Heart left ventricle (tissue), 16 donors: ENCODE results near the gene NR3C1. TPM values are rescaled to one million over a fixed set of nuclear protein-coding genes. Genes with fewer than 3 reads are reported as not detected.
A peak's percentile ranks its signal among the peaks of the same experiment; 100 is the strongest.

Experiments used
- ATAC-seq, 4 donors: fragments of 200-7000 bp; cut with Tn5 transposase; one replicate each; pipeline ENCODE4 v1.9.1; 2020 to 2022; ENCODE audit warnings: moderate library complexity in 4 of 4, mild to moderate bottlenecking in 3 of 4, moderate number of reproducible peaks in 1 of 4
- DNase-seq, 5 donors: peaks; one replicate each; pipeline ENCODE4 v3.0.0-alpha.2; 2020
- H3K27ac ChIP-seq, 12 donors: fragments of 200-600 bp; sonication (generic) in 4 of 12; one replicate each; pipeline versions ENCODE4 v1.5.0 to v1.8.0; 2016 to 2022; ENCODE audit warnings: mild to moderate bottlenecking in 2 of 12
- H3K27me3 ChIP-seq, 9 donors: fragments of 200-600 bp; sonication (generic) in 2 of 9; one replicate each; pipeline versions ENCODE4 v1.5.1 to v1.8.0; 2016 to 2022; ENCODE audit warnings: mild to moderate bottlenecking in 3 of 9
- H3K36me3 ChIP-seq, 9 donors: fragments of 200-600 bp; sonication (generic) in 2 of 9; one replicate each; pipeline versions ENCODE4 v1.5.0 to v1.8.0; 2018 to 2022; ENCODE audit warnings: mild to moderate bottlenecking in 2 of 9
- H3K4me1 ChIP-seq, 12 donors: fragments of 200-600 bp; sonication (generic) in 4 of 12; one replicate each; pipeline versions ENCODE4 v1.5.0 to v1.8.0; 2016 to 2022; ENCODE audit warnings: mild to moderate bottlenecking in 3 of 12
- H3K4me3 ChIP-seq, 12 donors: fragments of 200-600 bp; sonication (generic) in 4 of 12; one replicate each; pipeline versions ENCODE4 v1.5.0 to v1.8.0; 2017 to 2022; ENCODE audit warnings: mild to moderate bottlenecking in 9 of 12, moderate library complexity in 4 of 12
- H3K9me3 ChIP-seq, 12 donors: fragments of 200-600 bp; sonication (generic) in 4 of 12; one replicate each; pipeline versions ENCODE4 v1.5.0 to v1.8.0; 2016 to 2022; ENCODE audit warnings: mild to moderate bottlenecking in 1 of 12
- POLR2A ChIP-seq, 2 donors: fragments of 450-650 bp; IDR thresholded peaks; one replicate each; pipeline ENCODE4 v1.6.1; 2017; ENCODE audit warnings: antibody characterized with exemption in 2 of 2, mild to moderate bottlenecking in 2 of 2, moderate library complexity in 2 of 2
- WGBS, 4 donors: extraction: QIAGEN DNeasy Blood & Tissue Kit in 2 of 4; methylation state at CpG; one replicate each; pipeline versions ENCODE4 v1.1.5 to v1.1.7; 2013 to 2018; 5-methylcytosine and 5-hydroxymethylcytosine counted together
- intact Hi-C, 10 donors: fragments of 100-400 bp; cut with DNase I; formaldehyde crosslinking; loops; one replicate each; pipeline versions ENCODE4 v1.11.1 to v1.14.2; 2022
- polyA plus RNA-seq, 2 donors: library from polyadenylated mRNA; stranded (reverse); fragments of 200-250 nt; gene quantifications; one replicate each; pipeline ENCODE4 v1.2.3, GENCODE V29; 2013
- total RNA-seq, 9 donors: library from RNA; depleted of rRNA in 2 of 9; stranded (reverse); fragments of >200 nt in 2 of 9; fragmentation: NEBNext Ultra II Directional in 3 of 9; extraction: Animal tissue kit (Norgen Biotek cat#: 25700) in 3 of 9; gene quantifications; one replicate each; pipeline versions ENCODE4 v1.1.0 to v1.2.4, GENCODE V29; 2016 to 2023
- TF ChIP-seq, protein P1 (sequence below), 12 donors: fragments of 200-600 bp; sonication (generic) in 4 of 12; IDR thresholded peaks; one replicate each; pipeline versions ENCODE4 v1.5.0 to v1.8.0; 2018 to 2022; ENCODE audit warnings: antibody characterized with exemption in 12 of 12, mild to moderate bottlenecking in 5 of 12
- donor health status: ischemic (EF 13 %, LVEDD 7.1; RV severe dilation, severe dysfunction).
- donor health status: healthy with polysubstance abuse.
- donor health status: DM: no; HTN: yes; CAD: no.
- donor health status: DM: no; HTN: no; CAD: no.
- donor health status: ischemic (EF 25% LVEDD 6.9; RV normal size, moderate dysfunction).
- donor health status: ischemic (EF 25% LVEDD 5.7; RV mildly dilated, moderate dysfunction).
- donor health status: healthy.
- donor health status: DM: yes; HTN: yes; CAD: no.
- donor health status: ischemic (EF 35%, LVEDD 5.7; RV mildly dilated, moderate dysfunction).
- donor health status: nonischemic (EF 11% LVEDD 7.7; RV severe dilation, severe dysfunction).
- donor health status: DM: yes; HTN: yes; CAD: no.
- donor health status: PGD.
- donor health status: ischemic (EF 29% LVEDD 5.4; RV normal size, mild dysfunction).
- donor health status: nonischemic (EF 23%, LVEDD 6.1; RV moderate dilation, normal function).

NR3C1 gene
- total and polyA plus RNA-seq, 11 donors, result 10.4 to 73.7 (median 45.3) TPM

DNA sequence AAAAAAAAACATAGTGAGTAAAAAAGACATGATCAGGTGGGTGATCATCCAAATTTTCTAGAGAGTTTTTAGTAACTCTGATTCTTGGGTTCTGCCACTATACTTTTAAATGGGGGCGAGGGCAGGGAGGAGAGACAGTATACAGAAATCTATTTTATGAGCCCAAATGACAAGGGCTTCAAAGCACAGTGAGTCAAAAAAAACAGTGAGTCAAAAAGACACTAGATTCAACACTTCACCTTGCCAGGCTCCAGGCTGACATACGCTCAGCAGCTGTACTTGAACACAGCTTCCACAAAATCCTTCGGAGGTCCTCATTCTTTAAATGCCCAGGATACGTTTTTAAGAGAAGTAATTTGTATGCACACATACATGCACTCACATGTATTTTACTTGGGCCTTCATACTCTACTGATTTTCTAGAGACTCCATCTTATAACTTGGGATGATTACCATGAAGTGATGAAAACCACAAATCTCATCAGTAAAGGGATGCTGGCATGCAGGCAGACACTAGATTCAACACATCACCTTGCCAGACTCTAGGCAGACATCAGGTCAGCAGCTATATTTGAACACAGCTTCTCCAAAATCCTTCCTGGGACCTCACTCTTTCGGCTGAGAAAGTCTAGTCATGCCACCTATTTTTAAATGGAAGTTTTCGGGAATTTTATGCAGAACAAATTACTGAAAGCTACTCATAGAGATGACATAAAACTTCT lies 28.8 kb downstream of the NR3C1 start:
- no peaks in the 10 kb centered on the region for H3K27me3 ChIP-seq
- H3K4me3 ChIP-seq, result no peak overlapping the region
- H3K36me3 ChIP-seq, result no peaks in the 10 kb centered on the region
- peaks cover 3 to 84% (median 50%) of the 10 kb centered on the region in 12 donors for H3K4me1 ChIP-seq
- TF ChIP-seq, protein P1, sequence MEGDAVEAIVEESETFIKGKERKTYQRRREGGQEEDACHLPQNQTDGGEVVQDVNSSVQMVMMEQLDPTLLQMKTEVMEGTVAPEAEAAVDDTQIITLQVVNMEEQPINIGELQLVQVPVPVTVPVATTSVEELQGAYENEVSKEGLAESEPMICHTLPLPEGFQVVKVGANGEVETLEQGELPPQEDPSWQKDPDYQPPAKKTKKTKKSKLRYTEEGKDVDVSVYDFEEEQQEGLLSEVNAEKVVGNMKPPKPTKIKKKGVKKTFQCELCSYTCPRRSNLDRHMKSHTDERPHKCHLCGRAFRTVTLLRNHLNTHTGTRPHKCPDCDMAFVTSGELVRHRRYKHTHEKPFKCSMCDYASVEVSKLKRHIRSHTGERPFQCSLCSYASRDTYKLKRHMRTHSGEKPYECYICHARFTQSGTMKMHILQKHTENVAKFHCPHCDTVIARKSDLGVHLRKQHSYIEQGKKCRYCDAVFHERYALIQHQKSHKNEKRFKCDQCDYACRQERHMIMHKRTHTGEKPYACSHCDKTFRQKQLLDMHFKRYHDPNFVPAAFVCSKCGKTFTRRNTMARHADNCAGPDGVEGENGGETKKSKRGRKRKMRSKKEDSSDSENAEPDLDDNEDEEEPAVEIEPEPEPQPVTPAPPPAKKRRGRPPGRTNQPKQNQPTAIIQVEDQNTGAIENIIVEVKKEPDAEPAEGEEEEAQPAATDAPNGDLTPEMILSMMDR (IDR thresholded peaks at IDR 0.05), result no peak
- TF ChIP-seq POLR2A (IDR thresholded peaks at IDR 0.05), result no peak
- ATAC-seq (peak in 2 of 4 donors; percentile 16 to 24), DNase-seq (no peak)
- intact Hi-C loops, result no loop called here
- H3K9me3 ChIP-seq, result no peaks in the 10 kb centered on the region
- WGBS, 4 donors, result 63 to 67% (median 66%) methylated on average over 6 of the region's 6 CpGs
- H3K27ac ChIP-seq, result peak overlapping the region in 1 of 12 donors; percentile 10

DNA sequence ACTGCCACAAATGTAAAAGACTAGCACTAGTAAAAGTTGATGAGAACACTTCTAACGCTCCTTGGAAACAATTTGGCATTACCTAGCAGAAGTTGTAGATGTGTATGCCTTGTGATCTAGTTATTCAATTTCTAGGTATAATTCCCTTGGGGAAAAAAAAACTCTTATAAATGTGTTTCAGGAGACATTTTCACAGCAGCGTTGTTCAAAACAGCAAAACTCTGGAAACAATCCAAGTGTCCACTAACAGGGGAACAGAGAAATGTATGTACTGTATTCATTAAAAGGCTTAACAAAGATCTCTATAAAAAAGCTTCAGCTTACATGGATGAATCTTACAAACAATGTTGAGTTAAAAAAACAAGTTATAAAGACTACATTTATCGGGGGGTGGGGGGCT lies 30.4 kb downstream of the NR3C1 start:
- Histone ChIP-seq H3K27ac (no peak overlapping the region), H3K27me3 (no peaks in the 10 kb centered on the region), H3K4me1 (peaks cover 3 to 74% (median 44%) of the 10 kb centered on the region in 12 donors), H3K9me3 (no peaks in the 10 kb centered on the region), H3K4me3 (no peak overlapping the region), H3K36me3 (peaks cover 0 to 5% (median 0%) of the 10 kb centered on the region in 9 donors)
- DNase-seq (no peak), ATAC-seq (no peak)
- intact Hi-C loops, result no loop called here
- no peak for TF ChIP-seq POLR2A (IDR thresholded peaks at IDR 0.05)
- TF ChIP-seq, protein P1 (IDR thresholded peaks at IDR 0.05), result no peak
- WGBS, 4 donors, result 57 to 64% (median 61%) methylated on average over 3 of the region's 3 CpGs

DNA sequence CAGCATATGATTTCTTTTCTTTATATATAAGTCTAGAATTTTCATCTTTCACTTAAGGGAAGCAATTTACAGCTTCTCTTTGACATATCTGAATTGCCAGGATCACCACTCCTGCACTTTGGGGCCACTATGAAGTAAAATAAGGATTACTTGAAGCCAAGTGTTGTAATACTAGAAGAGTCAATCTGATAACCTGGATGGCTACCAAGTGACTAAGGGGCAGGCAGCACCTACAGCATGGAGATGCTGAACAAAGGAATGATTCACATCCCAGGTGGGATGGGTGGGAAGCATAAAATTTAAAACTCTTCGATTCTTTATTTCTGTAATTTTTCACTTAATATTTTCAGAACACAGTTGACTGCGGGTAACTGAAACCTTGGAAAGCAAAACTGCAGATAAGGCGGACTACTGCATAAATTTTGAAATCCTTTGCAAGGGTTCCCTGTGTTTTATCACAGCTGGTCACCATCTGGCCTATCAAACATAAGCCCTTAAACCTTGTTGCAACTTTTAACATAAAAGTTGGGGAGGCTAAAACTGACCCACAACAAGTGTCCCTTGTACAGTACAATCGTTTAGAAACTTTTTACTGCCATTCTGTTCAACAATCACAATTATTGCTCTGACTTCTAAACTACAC lies 31.2 kb downstream of the NR3C1 start:
- TF ChIP-seq, protein P1 (IDR thresholded peaks at IDR 0.05), result no peak
- TF ChIP-seq POLR2A (IDR thresholded peaks at IDR 0.05), result no peak
- no peak overlapping the region for H3K4me3 ChIP-seq
- intact Hi-C loops, result no loop called here
- H3K27ac ChIP-seq, result no peak overlapping the region
- WGBS, 4 donors, result 71 to 81% (median 76%) methylated on average over 4 of the region's 4 CpGs
- peaks cover 3 to 69% (median 38%) of the 10 kb centered on the region in 12 donors for H3K4me1 ChIP-seq
- peak in 2 of 4 donors; percentile 23 to 38 for ATAC-seq
- no peaks in the 10 kb centered on the region for H3K27me3 ChIP-seq
- DNase-seq, result no peak
- H3K9me3 ChIP-seq, result peaks cover 0 to 4% (median 0%) of the 10 kb centered on the region in 12 donors
- H3K36me3 ChIP-seq, result peaks cover 0 to 5% (median 0%) of the 10 kb centered on the region in 9 donors

DNA sequence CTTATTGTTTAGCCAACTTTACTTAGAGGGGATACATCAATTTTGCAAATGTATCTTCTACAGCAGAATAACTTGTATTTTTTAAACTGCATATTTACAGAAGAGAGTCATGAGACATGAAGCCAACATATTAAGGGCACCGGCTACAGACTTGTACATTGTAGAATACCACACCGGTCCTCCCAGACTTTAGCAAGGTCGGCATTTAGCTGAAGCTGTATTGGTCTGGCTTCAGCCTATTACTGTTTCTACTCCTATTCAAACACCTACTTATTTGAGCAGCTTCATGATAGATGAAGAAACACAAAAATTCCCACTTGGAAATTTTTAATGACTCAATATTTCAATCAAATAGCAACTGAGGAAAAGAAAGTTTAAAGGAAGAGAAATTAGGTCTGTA lies 33.0 kb downstream of the NR3C1 start:
- peaks cover 0 to 4% (median 0%) of the 10 kb centered on the region in 12 donors for H3K9me3 ChIP-seq
- ATAC-seq (no peak), DNase-seq (no peak)
- intact Hi-C loops, result no loop called here
- H3K4me3 ChIP-seq, result no peak overlapping the region
- H3K36me3 ChIP-seq, result peaks cover 0 to 5% (median 0%) of the 10 kb centered on the region in 9 donors
- peaks cover 3 to 58% (median 25%) of the 10 kb centered on the region in 12 donors for H3K4me1 ChIP-seq
- no peaks in the 10 kb centered on the region for H3K27me3 ChIP-seq
- no peak for TF ChIP-seq POLR2A (IDR thresholded peaks at IDR 0.05)
- TF ChIP-seq, protein P1 (IDR thresholded peaks at IDR 0.05), result no peak
- 87 to 90% (median 89%) methylated on average over 3 of the region's 3 CpGs for WGBS, 4 donors
- no peak overlapping the region for H3K27ac ChIP-seq
